HFF-Myc (cell line): ENCODE data around the gene TMEM94.
"Not testable (repeated sequence)": the region's sequence is repeated elsewhere in the genome, so short reads cannot be mapped to it uniquely, and the experiment has no call there.

Experiments
- DNase-seq: peaks from one replicate; pipeline ENCODE4 v3.0.0-alpha.2; 2011; ENCODE audit warnings: low read depth; ENCODE audit errors: extremely low read depth
- H3K4me3 ChIP-seq: replicated peaks from 2 replicates; pipeline ENCODE4 v1.5.1; 2011; ENCODE audit warnings: low read depth, mild to moderate bottlenecking, control low read depth, low read length
- CTCF ChIP-seq: IDR thresholded peaks from 2 replicates; pipeline ENCODE4 v1.5.1; 2012; ENCODE audit warnings: mild to moderate bottlenecking, low read depth, low read length, control low read depth; ENCODE audit errors: missing control alignments

Gene TMEM94

DNA sequence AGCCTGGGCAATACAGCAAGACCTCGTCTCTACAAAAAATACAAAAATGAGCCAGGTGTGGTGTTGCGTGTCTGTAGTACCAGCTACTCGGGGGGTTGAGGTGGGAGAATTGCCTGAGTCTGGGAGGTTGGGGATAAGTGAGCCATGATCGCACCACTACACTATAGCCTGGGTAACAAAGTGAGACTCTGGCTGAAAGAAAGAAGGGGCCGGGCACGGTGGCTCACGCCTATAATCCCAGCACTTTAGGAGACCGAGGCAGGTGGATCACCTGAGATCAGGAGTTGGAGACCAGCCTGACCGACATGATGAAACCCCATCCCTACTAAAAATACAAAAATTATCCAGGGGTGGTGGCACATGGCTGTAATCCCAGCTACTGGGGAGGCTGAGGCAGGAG is 40.4 kb upstream of the TMEM94 start:
- no peak for TF ChIP-seq CTCF
- DNase-seq, result no peak
- H3K4me3 ChIP-seq, result no peak overlapping the region

DNA sequence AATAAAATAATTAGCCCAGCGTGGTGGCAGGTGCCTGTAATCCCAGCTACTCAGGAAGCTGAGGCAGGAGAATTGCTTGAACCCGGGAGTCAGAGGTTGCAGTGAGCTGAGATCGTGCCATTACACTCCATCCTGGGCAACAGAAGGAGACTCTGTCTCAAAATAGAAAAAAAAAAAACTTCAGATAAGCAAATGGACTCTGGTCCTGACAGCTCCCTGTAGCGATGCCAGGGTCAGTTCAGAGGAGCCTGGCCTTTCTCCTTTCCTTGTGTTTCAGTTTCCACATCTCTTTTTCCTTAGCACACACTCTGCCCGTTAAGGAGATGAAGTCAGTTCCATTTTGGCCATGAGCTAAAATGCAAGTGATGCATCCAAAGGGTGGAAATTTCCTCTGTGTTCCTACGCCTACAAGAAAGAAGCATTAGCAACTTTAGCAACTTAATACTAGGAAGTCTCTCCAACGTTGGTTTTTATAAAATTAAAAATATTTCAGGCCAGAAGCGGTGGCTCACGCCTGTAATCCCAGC is 39.3 kb upstream of the TMEM94 start:
- no peak for DNase-seq
- no peak for TF ChIP-seq CTCF
- no peak overlapping the region for H3K4me3 ChIP-seq

- DNase-seq, result no peak
- TF ChIP-seq CTCF, result no peak
- H3K4me3 ChIP-seq, result no peak overlapping the region
Observed at GRCh38 chr17:75418531-75418930, 37.9 kb upstream of the TMEM94 start.

GRCh38 chr17:75428543-75429469 is 27.6 kb upstream of the TMEM94 start:
- no peak for DNase-seq
- no peak overlapping the region for H3K4me3 ChIP-seq

GRCh38 chr17:75430159-75430974 is 26.1 kb upstream of the TMEM94 start:
- TF ChIP-seq CTCF, result no peak
- H3K4me3 ChIP-seq, result no peak overlapping the region
- DNase-seq, result no peak

More at GRCh38 chr17:75428543-75429469, 27.6 kb upstream of the TMEM94 start:
- TF ChIP-seq CTCF, result no peak

GRCh38 chr17:75433218-75433783 is 23.1 kb upstream of the TMEM94 start:
- no peak for TF ChIP-seq CTCF
- no peak overlapping the region for H3K4me3 ChIP-seq

DNA sequence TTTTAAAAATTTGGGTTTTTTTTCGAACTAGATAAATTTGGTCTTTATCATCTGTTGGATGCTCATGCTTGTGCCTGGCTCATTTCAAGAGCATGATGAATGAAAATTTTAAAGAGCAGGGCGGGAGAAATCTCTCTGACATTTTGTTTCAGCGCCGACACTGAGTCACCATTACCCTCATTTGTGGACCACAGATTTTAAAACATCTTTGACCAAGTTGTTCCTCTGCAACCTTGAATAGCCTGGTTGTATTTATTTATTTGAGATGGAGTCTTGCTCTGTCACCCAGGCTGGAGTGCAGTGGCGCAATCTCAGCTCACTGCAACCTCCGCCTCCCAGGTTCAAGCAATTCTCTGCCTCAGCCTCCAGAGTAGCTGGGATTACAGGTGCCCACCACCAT is 22.0 kb upstream of the TMEM94 start:
- H3K4me3 ChIP-seq, DNase-seq: not testable (repeated sequence)

More at GRCh38 chr17:75433218-75433783, 23.1 kb upstream of the TMEM94 start:
- no peak for DNase-seq

- not testable (repeated sequence) for H3K4me3 ChIP-seq, DNase-seq
Observed at GRCh38 chr17:75437404-75437803, 19.0 kb upstream of the TMEM94 start.
